Stimulated activated CD4-positive, alpha-beta T cell treated with anti-CD3 and anti-CD28 coated beads, Interleukin-1b, Interleukin-23, amount 100 ng/mL, for 24 hours (primary cell): Measurements from ENCODE around the gene TBC1D3E.
"Not testable (repeated sequence)": the region's sequence is repeated elsewhere in the genome, so short reads cannot be mapped to it uniquely, and the experiment has no call there.

Experiments used
- DNase-seq, 4 experiments: peaks; one replicate each; pipeline ENCODE4 v3.0.0-alpha.2; 2020; ENCODE audit warnings: low read depth in 4 of 4, low spot score in 1 of 4

TBC1D3E gene

DNA sequence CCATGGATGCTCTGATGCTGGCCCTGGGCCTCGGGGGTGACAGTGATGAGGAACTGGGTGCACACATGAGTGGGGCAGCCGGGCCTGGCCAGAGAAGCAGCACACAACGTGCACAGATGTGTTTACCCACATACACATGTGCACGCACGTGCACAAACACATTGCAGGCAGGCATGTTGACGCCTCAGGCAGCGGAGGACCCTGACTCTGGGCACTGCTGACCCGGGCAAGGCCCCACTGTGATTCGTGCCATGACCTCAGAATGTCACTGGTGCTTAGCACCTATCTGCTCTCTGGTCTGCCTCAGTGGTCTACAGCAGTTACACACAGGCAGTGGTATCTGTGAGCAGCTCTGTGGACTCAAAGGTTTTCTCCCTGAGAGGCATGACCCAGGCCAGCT lies at the start of gene TBC1D3E:
TSS of gene TBC1D3E (plus strand) at position 301 of the 400 bp plus-strand sequence. CDS start 1,545 bp downstream, outside the sequence.
- not testable (repeated sequence) for DNase-seq

DNA sequence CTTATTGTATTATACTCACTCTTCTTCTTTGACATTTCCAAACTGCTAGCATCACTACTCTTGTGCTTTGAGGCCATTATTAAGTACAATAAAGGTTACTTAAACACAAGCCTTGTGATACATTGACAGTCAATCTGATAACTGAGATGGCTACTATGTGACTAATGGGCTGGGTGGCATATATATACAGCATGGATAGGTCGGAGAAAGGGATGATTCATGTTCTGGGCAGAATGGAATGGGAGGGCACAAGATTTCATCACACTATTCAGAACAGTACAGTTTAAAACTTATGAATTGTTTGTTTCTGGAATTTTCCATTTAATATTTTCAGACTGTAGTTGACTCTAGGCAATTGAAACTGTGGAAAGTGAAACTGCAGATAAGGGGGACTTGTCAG lies 40.4 kb upstream of the TBC1D3E start:
- DNase-seq = not testable (repeated sequence)

DNA sequence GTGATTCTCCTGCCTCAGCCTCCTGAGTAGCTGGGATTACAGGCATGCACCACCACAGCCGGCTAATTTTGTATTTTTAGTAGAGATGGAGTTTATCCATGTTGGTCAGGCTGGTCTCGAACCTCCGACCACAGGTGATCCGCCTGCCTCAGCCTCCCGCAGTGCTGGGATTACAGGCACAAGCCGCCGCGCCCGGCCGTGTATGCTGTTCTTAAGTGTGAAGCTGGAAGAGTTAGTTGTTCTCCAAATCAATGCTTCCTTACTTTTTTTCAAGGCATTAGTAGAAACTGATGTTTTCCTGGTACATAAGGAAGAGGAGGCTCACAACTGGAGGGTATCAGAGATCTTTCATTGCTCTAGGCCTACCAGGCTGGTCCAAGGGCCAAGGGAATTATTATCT lies 39.6 kb upstream of the TBC1D3E start:
- not testable (repeated sequence) for DNase-seq

DNA sequence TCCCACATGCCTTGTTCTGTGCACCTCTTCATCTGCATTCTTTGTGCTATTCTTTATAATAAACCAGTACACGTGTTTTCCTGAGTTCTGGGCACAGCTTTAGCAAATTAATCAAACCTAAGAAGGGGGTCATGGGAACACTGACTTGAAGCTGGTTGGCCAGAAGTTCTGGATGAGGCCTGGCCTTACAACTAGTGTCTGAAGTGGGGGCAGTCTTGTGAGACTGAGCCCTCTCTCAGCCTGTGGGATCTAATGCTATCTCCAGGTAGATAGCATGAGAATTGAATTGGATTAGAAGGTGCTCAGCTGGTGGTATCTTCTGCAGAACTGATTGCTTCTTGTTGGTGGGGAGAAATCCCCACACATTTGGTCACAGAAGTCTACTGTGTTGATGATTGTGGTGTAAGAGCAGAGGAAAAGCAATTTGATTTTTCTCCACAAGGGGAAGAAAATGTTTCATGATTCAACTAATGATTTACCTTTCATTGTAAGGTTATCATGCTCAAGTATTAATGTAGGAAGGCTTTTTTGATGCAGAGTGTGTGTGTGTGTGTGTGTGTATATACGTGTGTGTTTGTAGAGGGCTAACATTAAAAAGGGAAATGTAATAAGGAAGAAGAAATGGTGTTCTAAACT lies 33.6 kb upstream of the TBC1D3E start:
- DNase-seq = not testable (repeated sequence)

DNA sequence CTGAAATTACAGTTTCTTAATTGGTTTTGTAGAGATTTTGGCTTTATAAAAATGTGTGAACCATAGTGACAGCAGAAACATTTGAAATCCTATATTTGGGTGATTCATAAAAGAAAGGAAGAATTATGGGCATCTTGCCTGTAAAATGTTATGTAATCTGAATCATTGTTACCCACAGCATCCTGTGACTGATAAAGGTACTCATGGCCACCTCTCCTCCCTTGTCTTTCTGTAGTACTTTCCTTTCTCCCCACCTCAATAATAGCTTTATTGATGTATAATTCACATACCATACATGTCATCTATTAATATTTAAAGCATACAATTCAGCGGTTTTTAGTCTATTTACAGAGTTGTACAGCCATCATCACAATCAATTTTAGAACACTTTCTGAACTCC lies 28.5 kb upstream of the TBC1D3E start:
- DNase-seq = not testable (repeated sequence)

GRCh38 chr17:38119829-38120228 lies 7.9 kb upstream of the TBC1D3E start:
- DNase-seq = not testable (repeated sequence)

DNA sequence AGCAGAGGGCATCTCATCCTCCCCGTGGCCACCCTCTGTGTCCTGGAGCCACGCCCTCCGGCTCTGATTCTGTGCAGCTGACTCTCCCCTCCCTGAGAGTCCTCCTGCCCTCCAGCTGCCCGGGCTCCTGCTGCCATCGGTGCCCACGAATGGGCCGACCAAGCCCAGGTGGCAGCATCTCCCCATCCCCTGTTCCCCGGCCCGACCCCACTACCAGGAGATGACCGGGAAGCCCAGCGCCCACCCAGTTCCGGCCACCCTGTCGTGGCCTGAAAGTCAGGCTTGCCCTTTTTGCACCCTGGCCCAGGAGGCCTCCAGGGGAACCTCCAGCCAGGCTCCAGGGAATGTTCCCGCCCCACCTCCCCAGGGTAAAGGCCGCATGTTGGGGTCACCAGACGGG lies 7.1 kb downstream of the TBC1D3E start:
- not testable (repeated sequence) for DNase-seq
